Ishikawa (cell line): ENCODE data around the gene AMT.

Experiments used
- CEBPB ChIP-seq: IDR thresholded peaks from 2 replicates; pipeline ENCODE4 v1.6.1; 2012
- CREB1 ChIP-seq: IDR thresholded peaks from 2 replicates; pipeline ENCODE4 v1.6.1; 2012; ENCODE audit warnings: low read depth
- EGR1 ChIP-seq: IDR thresholded peaks from 2 replicates; pipeline ENCODE4 v1.6.1; 2012
- EP300 ChIP-seq: IDR thresholded peaks from 2 replicates; pipeline ENCODE4 v1.6.1; 2012; ENCODE audit warnings: borderline replicate concordance
- FOXM1 ChIP-seq: IDR thresholded peaks from 2 replicates; pipeline ENCODE4 v1.6.1; 2012; ENCODE audit warnings: low read depth, borderline replicate concordance
- MAX ChIP-seq: IDR thresholded peaks from 2 replicates; pipeline ENCODE4 v1.6.1; 2012
- NFIC ChIP-seq: IDR thresholded peaks from 2 replicates; pipeline ENCODE4 v1.6.1; 2012
- RAD21 ChIP-seq: IDR thresholded peaks from 2 replicates; pipeline ENCODE4 v1.6.1; 2012; ENCODE audit warnings: low read depth
- REST ChIP-seq: IDR thresholded peaks from 2 replicates; pipeline ENCODE4 v1.6.1; 2012; ENCODE audit warnings: low read depth, mild to moderate bottlenecking
- TAF1 ChIP-seq: IDR thresholded peaks from 2 replicates; pipeline ENCODE4 v1.6.1; 2012; ENCODE audit warnings: low read depth, mild to moderate bottlenecking
- TCF12 ChIP-seq: IDR thresholded peaks from 2 replicates; pipeline ENCODE4 v1.6.1; 2012; ENCODE audit warnings: low read depth
- TEAD4 ChIP-seq: IDR thresholded peaks from 2 replicates; pipeline ENCODE4 v1.6.1; 2012
- USF1 ChIP-seq: IDR thresholded peaks from 2 replicates; pipeline ENCODE4 v1.6.1; 2012
- YY1 ChIP-seq: IDR thresholded peaks from 2 replicates; pipeline ENCODE4 v1.6.1; 2012; ENCODE audit warnings: low read depth
- ZBTB7A ChIP-seq: IDR thresholded peaks from 2 replicates; pipeline ENCODE4 v1.6.1; 2012; ENCODE audit warnings: low read depth

The AMT gene

GRCh38 chr3:49465270-49466034 is 43.2 kb upstream of the AMT start:
- TF ChIP-seq CREB1 (no peak), TCF12 (no peak), NFIC (no peak), FOXM1 (no peak), TAF1 (no peak), USF1 (no peak), CEBPB (no peak)

- no peak for TF ChIP-seq NFIC
- TF ChIP-seq EP300, result no peak
- no peak for TF ChIP-seq USF1
- TF ChIP-seq FOXM1, result no peak
- TF ChIP-seq EGR1, result no peak
- no peak for TF ChIP-seq TAF1
- TF ChIP-seq TCF12, result no peak
- no peak for TF ChIP-seq TEAD4
- TF ChIP-seq CEBPB, result no peak
- TF ChIP-seq RAD21, result no peak
- no peak for TF ChIP-seq REST
- no peak for TF ChIP-seq YY1
- TF ChIP-seq ZBTB7A, result no peak
- no peak for TF ChIP-seq MAX
- no peak for TF ChIP-seq CREB1
Measured at GRCh38 chr3:49462222-49462621, 39.9 kb upstream of the AMT start.

- TF ChIP-seq EGR1 (no peak), CEBPB (no peak), CREB1 (no peak), REST (no peak), YY1 (no peak), TEAD4 (peak; percentile 51; the same call in 1 of the 2 replicates), USF1 (no peak), EP300 (0 out of 2 replicates have a peak, but pooled peaks have one; percentile 1), FOXM1 (no peak), MAX (no peak), TCF12 (no peak), RAD21 (no peak)
Measured at GRCh38 chr3:49461443-49462171, 39.3 kb upstream of the AMT start.

- TF ChIP-seq RAD21 (no peak), TCF12 (no peak), TAF1 (no peak), REST (no peak), FOXM1 (no peak), NFIC (no peak), MAX (no peak), USF1 (no peak), CREB1 (no peak), ZBTB7A (no peak), YY1 (no peak), TEAD4 (no peak), EP300 (no peak), CEBPB (no peak), EGR1 (no peak)
Measured at GRCh38 chr3:49460956-49461355, 38.7 kb upstream of the AMT start.
